Effector memory CD4-positive, alpha-beta T cell (primary cell): ENCODE results near the gene SEC22C.

Source experiments
- DNase-seq, 3 donors: peaks; one replicate each; pipeline ENCODE4 v3.0.0-alpha.2; 2020
- H3K27ac ChIP-seq: 2 replicates; pipeline ENCODE4 v1.7.0; 2013; ENCODE audit warnings: mild to moderate bottlenecking, low read length, moderate library complexity; ENCODE audit not compliant: insufficient read depth, poor library complexity, severe bottlenecking
- H3K27me3 ChIP-seq: replicated peaks from 2 replicates; pipeline ENCODE4 v1.7.0; 2013; ENCODE audit warnings: mild to moderate bottlenecking, low read length; ENCODE audit not compliant: insufficient read depth, control insufficient read depth, poor library complexity, severe bottlenecking
- H3K36me3 ChIP-seq: 2 replicates; pipeline ENCODE4 v1.7.0; 2013; ENCODE audit warnings: mild to moderate bottlenecking, low read length, moderate library complexity; ENCODE audit not compliant: control insufficient read depth, insufficient read depth
- H3K4me1 ChIP-seq: 2 replicates; pipeline ENCODE4 v1.7.0; 2013; ENCODE audit warnings: low read length, mild to moderate bottlenecking; ENCODE audit not compliant: control insufficient read depth, insufficient read depth, poor library complexity, severe bottlenecking
- H3K4me3 ChIP-seq: 2 replicates; pipeline ENCODE4 v1.7.0; 2013; ENCODE audit warnings: low read length, low read depth, mild to moderate bottlenecking; ENCODE audit not compliant: insufficient read depth, poor library complexity, severe bottlenecking
- H3K9me3 ChIP-seq: 2 replicates; pipeline ENCODE4 v1.7.0; 2013; ENCODE audit warnings: mild to moderate bottlenecking, low read length, moderate library complexity; ENCODE audit not compliant: control insufficient read depth

Gene SEC22C

GRCh38 chr3:42556089-42556632, 25.6 kb downstream of the SEC22C start:
- peaks cover 32% of the 10 kb centered on the region for H3K36me3 ChIP-seq

DNA sequence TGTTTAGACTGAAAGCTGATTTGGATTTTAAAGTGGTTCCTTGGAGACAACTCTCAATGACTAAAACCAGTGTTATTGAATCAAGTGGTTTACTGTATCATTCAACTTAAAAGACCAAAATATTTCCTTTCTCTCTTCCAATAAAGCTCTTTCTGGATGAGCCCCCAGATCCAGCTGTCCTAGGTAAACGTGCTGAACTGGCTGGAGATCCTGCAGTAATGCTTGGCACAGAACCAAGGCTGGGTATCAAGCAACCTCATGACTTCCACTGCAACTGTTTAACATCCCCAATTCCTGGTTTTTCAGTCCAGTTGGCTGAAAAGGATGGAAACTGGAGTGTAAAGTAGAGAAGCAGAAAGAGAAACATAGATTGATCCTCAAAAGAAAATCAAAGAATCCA, 28.9 kb downstream of the SEC22C start:
- peaks cover 18% of the 10 kb centered on the region for H3K36me3 ChIP-seq
- H3K4me3 ChIP-seq = no peak overlapping the region
- H3K27ac ChIP-seq = no peak overlapping the region
- no peaks in the 10 kb centered on the region for H3K9me3 ChIP-seq
- H3K27me3 ChIP-seq = no peaks in the 10 kb centered on the region
- H3K4me1 ChIP-seq = peaks cover 29% of the 10 kb centered on the region
- DNase-seq = no peak

More at GRCh38 chr3:42556089-42556632, 25.6 kb downstream of the SEC22C start:
- peaks cover 30% of the 10 kb centered on the region for H3K4me1 ChIP-seq
- DNase-seq = peak; percentile 19 to 46 (median 26)
- H3K27ac ChIP-seq = peak overlapping the region; percentile 74
- no peaks in the 10 kb centered on the region for H3K9me3 ChIP-seq
- H3K4me3 ChIP-seq = no peak overlapping the region
- no peaks in the 10 kb centered on the region for H3K27me3 ChIP-seq

DNA sequence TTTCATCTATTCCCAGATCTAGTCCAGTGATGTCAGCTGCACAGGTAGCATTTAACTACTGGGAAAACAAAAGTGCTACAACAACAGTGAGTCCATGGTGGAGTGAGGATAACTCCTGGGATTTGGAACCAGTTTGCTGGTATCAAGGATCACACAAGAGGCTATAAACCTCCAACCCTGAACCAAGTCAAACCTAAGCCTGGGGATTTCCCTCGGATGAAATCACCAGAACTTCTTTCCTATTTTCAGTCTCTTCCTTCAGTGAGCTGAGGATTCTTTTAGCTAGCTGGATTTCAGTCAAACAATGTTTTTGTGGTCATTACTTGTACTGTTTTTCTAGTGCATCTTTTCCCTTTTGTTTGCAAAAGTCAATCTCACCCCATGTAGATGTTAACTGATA, 31.5 kb downstream of the SEC22C start:
- H3K4me1 ChIP-seq = peaks cover 6% of the 10 kb centered on the region
- no peak overlapping the region for H3K27ac ChIP-seq
- no peak overlapping the region for H3K4me3 ChIP-seq
- H3K36me3 ChIP-seq = peaks cover 18% of the 10 kb centered on the region
- no peaks in the 10 kb centered on the region for H3K27me3 ChIP-seq
- DNase-seq = no peak
- no peaks in the 10 kb centered on the region for H3K9me3 ChIP-seq

DNA sequence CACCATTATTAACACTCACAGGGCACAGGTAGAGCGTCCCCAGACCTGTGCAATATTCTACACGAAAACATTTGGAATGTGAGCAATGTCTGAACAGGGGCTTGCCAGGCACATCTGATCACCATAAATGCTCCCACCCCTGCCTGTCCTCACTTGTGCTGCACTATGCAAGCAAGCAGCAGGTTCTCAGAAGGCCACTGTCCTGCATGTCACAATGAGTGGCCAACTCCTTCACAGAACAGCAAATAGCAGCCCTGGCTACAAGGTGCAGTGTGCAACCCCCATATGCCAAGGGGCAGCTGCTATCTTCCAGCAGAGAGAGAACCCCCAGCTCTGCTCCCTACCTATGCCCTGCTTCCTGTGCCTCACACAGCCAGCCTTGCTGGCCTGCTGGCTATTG, 32.6 kb downstream of the SEC22C start:
- DNase-seq = no peak
- Histone ChIP-seq H3K27me3 (no peaks in the 10 kb centered on the region), H3K4me1 (peaks cover 3% of the 10 kb centered on the region), H3K4me3 (no peak overlapping the region), H3K27ac (no peak overlapping the region), H3K9me3 (no peaks in the 10 kb centered on the region), H3K36me3 (peaks cover 17% of the 10 kb centered on the region)

- Histone ChIP-seq H3K36me3 (peaks cover 7% of the 10 kb centered on the region), H3K27me3 (no peaks in the 10 kb centered on the region), H3K4me3 (no peak overlapping the region), H3K27ac (no peak overlapping the region), H3K4me1 (no peaks in the 10 kb centered on the region), H3K9me3 (no peaks in the 10 kb centered on the region)
- DNase-seq = peak; percentile 26 to 55 (median 30)
Measured at GRCh38 chr3:42547401-42547945, 34.3 kb downstream of the SEC22C start.

- Histone ChIP-seq H3K9me3 (no peaks in the 10 kb centered on the region), H3K27ac (no peak overlapping the region), H3K36me3 (peaks cover 7% of the 10 kb centered on the region), H3K27me3 (no peaks in the 10 kb centered on the region), H3K4me3 (no peak overlapping the region), H3K4me1 (no peaks in the 10 kb centered on the region)
- no peak for DNase-seq
Measured at GRCh38 chr3:42546691-42547213, 35.0 kb downstream of the SEC22C start.

DNA sequence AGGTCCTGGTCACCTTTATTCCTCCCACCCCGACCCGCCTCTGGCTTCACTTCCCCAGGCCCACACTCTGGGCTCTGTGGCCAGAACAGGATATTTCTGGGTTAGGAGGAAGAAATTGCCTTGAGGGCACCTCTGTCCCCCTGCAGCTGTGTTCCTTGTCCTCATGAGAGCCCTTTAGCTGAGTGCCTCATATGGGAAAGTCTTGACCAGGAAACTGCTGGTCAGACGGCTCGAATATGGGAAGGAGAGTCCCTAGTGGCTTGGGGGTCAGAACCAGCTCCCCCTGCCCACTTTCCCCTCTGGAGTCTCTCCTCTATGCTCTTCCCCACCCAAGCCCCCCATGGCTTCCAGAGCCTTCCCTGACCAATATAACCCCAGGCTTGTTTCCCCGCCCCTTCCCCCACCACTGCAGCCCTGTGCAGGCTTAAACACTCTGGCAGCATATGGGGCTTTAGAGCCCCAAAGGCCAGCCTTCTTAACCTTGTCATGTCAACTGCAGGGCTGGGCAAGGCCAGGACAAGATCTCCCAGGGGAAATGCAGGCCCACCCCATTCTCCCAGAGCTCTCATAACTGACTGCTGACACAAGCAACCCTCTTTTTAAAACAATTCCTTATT, 36.4 kb downstream of the SEC22C start:
- H3K27ac ChIP-seq = no peak overlapping the region
- H3K36me3 ChIP-seq = peaks cover 3% of the 10 kb centered on the region
- H3K9me3 ChIP-seq = no peaks in the 10 kb centered on the region
- DNase-seq = no peak
- H3K27me3 ChIP-seq = no peaks in the 10 kb centered on the region
- peaks cover under 1% of the 10 kb centered on the region for H3K4me1 ChIP-seq
- no peak overlapping the region for H3K4me3 ChIP-seq

GRCh38 chr3:42544492-42545283, 37.1 kb downstream of the SEC22C start:
- H3K27me3 ChIP-seq = no peaks in the 10 kb centered on the region
- H3K27ac ChIP-seq = no peak overlapping the region
- H3K36me3 ChIP-seq = peaks cover 3% of the 10 kb centered on the region
- no peak overlapping the region for H3K4me3 ChIP-seq
- no peak for DNase-seq
- H3K4me1 ChIP-seq = peaks cover 8% of the 10 kb centered on the region
- no peaks in the 10 kb centered on the region for H3K9me3 ChIP-seq

- H3K4me3 ChIP-seq = no peak overlapping the region
- H3K27me3 ChIP-seq = no peaks in the 10 kb centered on the region
- peaks cover 9% of the 10 kb centered on the region for H3K4me1 ChIP-seq
- no peak overlapping the region for H3K27ac ChIP-seq
- no peaks in the 10 kb centered on the region for H3K9me3 ChIP-seq
- H3K36me3 ChIP-seq = no peaks in the 10 kb centered on the region
- DNase-seq = no peak
Measured at GRCh38 chr3:42541079-42541478, 40.7 kb downstream of the SEC22C start.
